HepG2 (cell line): ENCODE measurements around the gene ATAD1. TPM values are rescaled to one million over a fixed set of nuclear protein-coding genes. Genes with fewer than 3 reads are reported as not detected.

ENCODE experiments used
- GRHL1 ChIP-seq: sonication (generic); formaldehyde crosslinking; conservative IDR thresholded peaks from 2 replicates; pipeline ENCODE4 v1.8.0; 2022; ENCODE audit warnings: missing genetic modification reagents
- NPAS2 ChIP-seq: sonication (generic); formaldehyde crosslinking; IDR thresholded peaks from 2 replicates; pipeline ENCODE4 v1.8.0; 2022; ENCODE audit warnings: mild to moderate bottlenecking, missing genetic modification reagents, borderline replicate concordance
- PAF1 ChIP-seq: IDR thresholded peaks from 2 replicates; pipeline ENCODE4 v1.6.1; 2016; ENCODE audit warnings: missing genetic modification reagents, missing compliant biosample characterization
- POGK ChIP-seq: sonication (generic); formaldehyde crosslinking; conservative IDR thresholded peaks from 2 replicates; pipeline ENCODE4 v1.8.0; 2022; ENCODE audit warnings: mild to moderate bottlenecking, moderate library complexity, missing genetic modification reagents
- POLR2AphosphoS2 ChIP-seq: IDR thresholded peaks from 2 replicates; pipeline ENCODE4 v1.6.1; 2011; ENCODE audit warnings: low read depth, low read length, improper control_type of control experiment
- RCOR2 ChIP-seq: IDR thresholded peaks from 2 replicates; pipeline ENCODE4 v1.6.1; 2016; ENCODE audit warnings: missing biosample characterization, missing genetic modification reagents
- ZFP62 ChIP-seq: sonication (generic); formaldehyde crosslinking; IDR thresholded peaks from 2 replicates; pipeline ENCODE4 v1.4.0; 2020; ENCODE audit warnings: missing genetic modification reagents
- ZFP90 ChIP-seq: sonication (generic); formaldehyde crosslinking; IDR thresholded peaks from 2 replicates; pipeline ENCODE4 v1.8.0; 2022; ENCODE audit warnings: missing genetic modification reagents, mild to moderate bottlenecking, inconsistent platforms, borderline replicate concordance
- ZHX1 ChIP-seq: sonication (generic); formaldehyde crosslinking; IDR thresholded peaks from 2 replicates; pipeline ENCODE4 v1.8.1; 2022; ENCODE audit warnings: low read depth, mild to moderate bottlenecking, missing genetic modification reagents
- ZNF136 ChIP-seq: sonication (generic); formaldehyde crosslinking; IDR thresholded peaks from 2 replicates; pipeline ENCODE4 v1.8.1; 2022; ENCODE audit warnings: low read depth, mild to moderate bottlenecking, moderate library complexity, missing genetic modification reagents
- ZNF326 ChIP-seq: sonication (generic); formaldehyde crosslinking; IDR thresholded peaks from 2 replicates; pipeline ENCODE4 v1.4.0; 2020; ENCODE audit warnings: missing genetic modification reagents, borderline replicate concordance
- ZNF33B ChIP-seq: sonication (generic); formaldehyde crosslinking; IDR thresholded peaks from 2 replicates; pipeline ENCODE4 v1.5.1; 2020; ENCODE audit warnings: mild to moderate bottlenecking, missing genetic modification reagents
- ZNF451 ChIP-seq: sonication (generic); formaldehyde crosslinking; IDR thresholded peaks from 2 replicates; pipeline ENCODE4 v1.5.0; 2020; ENCODE audit warnings: mild to moderate bottlenecking, missing genetic modification reagents
- ZNF530 ChIP-seq: sonication (generic); formaldehyde crosslinking; IDR thresholded peaks from 2 replicates; pipeline ENCODE4 v1.5.0; 2020; ENCODE audit warnings: low read depth, mild to moderate bottlenecking, missing genetic modification reagents
- ZNF546 ChIP-seq: sonication (generic); formaldehyde crosslinking; conservative IDR thresholded peaks from 2 replicates; pipeline ENCODE4 v1.8.1; 2023; ENCODE audit warnings: mild to moderate bottlenecking, missing genetic modification reagents
- ZNF605 ChIP-seq: sonication (generic); formaldehyde crosslinking; IDR thresholded peaks from 2 replicates; pipeline ENCODE4 v1.8.0; 2022; ENCODE audit warnings: mild to moderate bottlenecking, missing genetic modification reagents
- ZNF841 ChIP-seq: sonication (generic); formaldehyde crosslinking; IDR thresholded peaks from 2 replicates; pipeline ENCODE4 v1.8.1; 2023; ENCODE audit warnings: missing genetic modification reagents, borderline replicate concordance
- ZSCAN12 ChIP-seq: sonication (generic); formaldehyde crosslinking; IDR thresholded peaks from 2 replicates; pipeline ENCODE4 v1.9.0; 2021; ENCODE audit warnings: mild to moderate bottlenecking, missing genetic modification reagents
- polyA plus RNA-seq, 8 experiments: library from polyadenylated mRNA; depleted of rRNA in 3 of 8; stranded (reverse) in 7 of 8; unstranded in 1 of 8; fragments of >200 nt; fragmentation: Illumina TruSeq in 4 of 8; extraction: Trizol in 4 of 8; gene quantifications; 2 replicates each; pipeline versions ENCODE4 v1.2.1 to v1.2.3, GENCODE V29; 2011 to 2016; ENCODE audit warnings: low read depth in 4 of 8, missing spikeins in 1 of 8, mixed read lengths in 1 of 8; ENCODE audit not compliant: insufficient read depth in 1 of 8
- total RNA-seq, 5 experiments: library from RNA; depleted of rRNA; stranded (reverse); fragments of >200 nt; fragmentation: Illumina TruSeq; extraction: Trizol; gene quantifications; 2 replicates each; pipeline ENCODE4 v1.2.3, GENCODE V29; 2016; ENCODE audit warnings: low read depth in 1 of 5
- TF ChIP-seq, protein P1 (sequence below): sonication (generic); formaldehyde crosslinking; IDR thresholded peaks from 2 replicates; pipeline ENCODE4 v1.8.1; 2023; ENCODE audit warnings: mild to moderate bottlenecking, moderate library complexity, missing genetic modification reagents
- TF ChIP-seq, protein P2 (sequence below): sonication (generic); formaldehyde crosslinking; IDR thresholded peaks from 2 replicates; pipeline ENCODE4 v1.4.0; 2020; ENCODE audit warnings: missing genetic modification reagents

Gene ATAD1
- total and polyA plus RNA-seq, 2 of the 13 experiments (the other 11 are each of a cell fraction or from before 2014, with no cell fraction given), result 14.9 to 28.2 TPM

DNA sequence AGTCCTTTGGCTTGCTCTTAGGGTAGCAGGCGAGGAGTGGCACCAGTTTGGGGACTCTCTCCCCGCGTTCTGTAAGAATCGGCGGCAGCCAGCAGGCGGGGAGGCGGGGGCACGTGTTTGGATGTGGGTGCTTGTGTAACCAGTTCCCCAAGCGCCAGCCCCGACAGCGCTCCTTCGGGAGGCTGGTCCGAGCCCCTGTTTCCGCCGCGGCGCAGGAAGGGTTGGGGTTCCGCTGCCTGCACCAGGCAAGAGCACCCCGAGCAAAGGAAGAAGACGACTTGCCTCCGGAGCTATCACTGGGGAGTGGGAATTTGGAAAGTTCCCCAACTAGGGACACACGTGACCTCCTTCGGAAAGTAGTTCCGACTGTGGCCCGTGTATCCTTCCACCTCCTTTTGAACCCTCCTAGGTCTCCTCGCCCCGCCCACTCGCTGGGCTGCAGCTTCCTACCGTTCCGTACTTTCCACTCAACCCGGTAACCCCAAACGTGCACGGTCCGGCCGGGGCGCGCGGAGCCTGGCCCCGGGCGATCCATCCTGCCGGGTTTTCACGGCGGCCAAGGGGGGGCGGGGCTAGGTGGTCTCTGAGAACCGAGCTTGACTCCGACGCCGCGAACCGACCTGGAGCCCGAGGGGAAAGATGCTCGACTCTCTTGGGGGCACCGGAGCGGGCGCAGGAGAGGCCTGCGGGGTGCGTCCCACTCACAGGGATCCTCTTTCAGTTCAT lies 44.1 kb upstream of the ATAD1 start (continued):
- TF ChIP-seq POGK (CRISPR knock-in tag) (peak; percentile 67), PAF1 (CRISPR knock-in tag) (no peak), POLR2AphosphoS2 (no peak), ZNF546 (no peak), GRHL1 (CRISPR knock-in tag) (no peak), ZFP90 (CRISPR knock-in tag) (peak; percentile 92), ZNF451 (peak; percentile 49; the same call in 1 of the 2 replicates), ZNF33B (CRISPR knock-in tag) (peak; percentile 51; the same call in 1 of the 2 replicates), ZHX1 (CRISPR knock-in tag) (peak; percentile 73; the same call in 1 of the 2 replicates), ZNF841 (CRISPR knock-in tag) (no peak), ZNF530 (CRISPR knock-in tag) (no peak), ZNF605 (peak; percentile 62; the same call in 1 of the 2 replicates), NPAS2 (CRISPR knock-in tag) (no peak), ZNF136 (no peak; the same call in 1 of the 2 replicates), ZNF326 (CRISPR knock-in tag) (no peak; the same call in 1 of the 2 replicates), RCOR2 (CRISPR knock-in tag) (no peak; the same call in 1 of the 2 replicates), ZSCAN12 (CRISPR knock-in tag) (0 out of 2 replicates have a peak, but pooled peaks have one; percentile 37), ZFP62 (CRISPR knock-in tag) (0 out of 2 replicates have a peak, but pooled peaks have one; percentile 58)
- TF ChIP-seq, protein P1, sequence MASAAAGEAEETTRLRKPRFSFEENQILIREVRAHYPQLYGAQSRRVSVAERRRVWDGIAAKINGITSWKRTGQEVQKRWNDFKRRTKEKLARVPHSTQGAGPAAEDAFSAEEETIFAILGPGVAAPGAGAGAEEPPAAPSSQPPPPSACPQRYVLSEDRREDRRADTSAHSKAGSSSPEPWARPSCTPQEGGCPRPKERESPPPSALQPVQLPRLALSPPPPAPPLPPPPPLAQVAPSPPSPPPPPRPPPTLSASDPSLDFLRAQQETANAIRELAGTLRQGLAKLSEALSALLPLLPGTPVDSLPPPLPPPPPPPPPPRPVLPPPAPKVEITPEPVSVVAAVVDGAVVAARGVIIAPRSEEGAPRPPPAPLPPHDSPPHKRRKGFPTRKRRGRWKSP (CRISPR knock-in tag), result peak; percentile 91; the same call in 1 of the 2 replicates
- TF ChIP-seq, protein P2, sequence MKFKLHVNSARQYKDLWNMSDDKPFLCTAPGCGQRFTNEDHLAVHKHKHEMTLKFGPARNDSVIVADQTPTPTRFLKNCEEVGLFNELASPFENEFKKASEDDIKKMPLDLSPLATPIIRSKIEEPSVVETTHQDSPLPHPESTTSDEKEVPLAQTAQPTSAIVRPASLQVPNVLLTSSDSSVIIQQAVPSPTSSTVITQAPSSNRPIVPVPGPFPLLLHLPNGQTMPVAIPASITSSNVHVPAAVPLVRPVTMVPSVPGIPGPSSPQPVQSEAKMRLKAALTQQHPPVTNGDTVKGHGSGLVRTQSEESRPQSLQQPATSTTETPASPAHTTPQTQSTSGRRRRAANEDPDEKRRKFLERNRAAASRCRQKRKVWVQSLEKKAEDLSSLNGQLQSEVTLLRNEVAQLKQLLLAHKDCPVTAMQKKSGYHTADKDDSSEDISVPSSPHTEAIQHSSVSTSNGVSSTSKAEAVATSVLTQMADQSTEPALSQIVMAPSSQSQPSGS (CRISPR knock-in tag), result peak; percentile 76; the same call in 1 of the 2 replicates
